ENCODE data around the gene RBM33.

DNA sequence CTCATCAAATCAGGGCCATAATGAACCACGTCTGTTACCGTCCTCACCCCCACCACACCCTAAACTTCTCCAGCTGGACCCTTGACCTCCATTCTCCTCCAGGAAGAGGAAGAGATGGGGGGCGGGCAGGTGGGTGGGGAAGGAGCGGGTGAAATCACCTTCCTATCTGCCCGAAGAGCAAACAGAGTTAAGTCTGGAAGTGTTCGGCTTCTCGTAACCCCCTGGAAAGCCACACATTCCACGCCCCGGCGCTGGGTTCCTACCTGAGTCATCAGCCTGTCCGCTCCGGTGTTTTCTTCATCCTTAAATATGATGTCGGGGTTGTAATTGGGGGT, 167.1 kb downstream of the RBM33 start:
- no peak for TF ChIP-seq TARDBP (IDR thresholded peaks at IDR 0.05)
- TF ChIP-seq SP1 (IDR thresholded peaks at IDR 0.05) = no peak
